ENCODE measurements around the gene PLPP7.

GRCh38 chr9:131310833-131311554, 21.5 kb downstream of the PLPP7 start:
- TF ChIP-seq, protein P1, sequence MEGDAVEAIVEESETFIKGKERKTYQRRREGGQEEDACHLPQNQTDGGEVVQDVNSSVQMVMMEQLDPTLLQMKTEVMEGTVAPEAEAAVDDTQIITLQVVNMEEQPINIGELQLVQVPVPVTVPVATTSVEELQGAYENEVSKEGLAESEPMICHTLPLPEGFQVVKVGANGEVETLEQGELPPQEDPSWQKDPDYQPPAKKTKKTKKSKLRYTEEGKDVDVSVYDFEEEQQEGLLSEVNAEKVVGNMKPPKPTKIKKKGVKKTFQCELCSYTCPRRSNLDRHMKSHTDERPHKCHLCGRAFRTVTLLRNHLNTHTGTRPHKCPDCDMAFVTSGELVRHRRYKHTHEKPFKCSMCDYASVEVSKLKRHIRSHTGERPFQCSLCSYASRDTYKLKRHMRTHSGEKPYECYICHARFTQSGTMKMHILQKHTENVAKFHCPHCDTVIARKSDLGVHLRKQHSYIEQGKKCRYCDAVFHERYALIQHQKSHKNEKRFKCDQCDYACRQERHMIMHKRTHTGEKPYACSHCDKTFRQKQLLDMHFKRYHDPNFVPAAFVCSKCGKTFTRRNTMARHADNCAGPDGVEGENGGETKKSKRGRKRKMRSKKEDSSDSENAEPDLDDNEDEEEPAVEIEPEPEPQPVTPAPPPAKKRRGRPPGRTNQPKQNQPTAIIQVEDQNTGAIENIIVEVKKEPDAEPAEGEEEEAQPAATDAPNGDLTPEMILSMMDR (IDR thresholded peaks at IDR 0.05) = no peak
- no peak for TF ChIP-seq POLR2A (IDR thresholded peaks at IDR 0.05)
